Coronary artery (tissue), 2 donors: ENCODE data around the gene TBC1D9.

ENCODE experiments used
- DNase-seq: peaks from one replicate; pipeline ENCODE4 v3.0.0-alpha.2; 2017; ENCODE audit warnings: low spot score
- H3K27ac ChIP-seq, 2 donors: fragments of 200-600 bp; sonication (generic); one replicate each; pipeline ENCODE4 v1.5.1; 2016 to 2019
- H3K4me3 ChIP-seq: fragments of 200-600 bp; sonication (generic); 2 replicates; pipeline ENCODE4 v1.5.1; 2016; ENCODE audit warnings: mild to moderate bottlenecking, moderate library complexity
- CTCF ChIP-seq: fragments of 200-600 bp; sonication (generic); IDR thresholded peaks from one replicate; pipeline ENCODE4 v1.5.1; 2019; ENCODE audit warnings: antibody characterized with exemption

The TBC1D9 gene

GRCh38 chr4:140571620-140572019, 184.6 kb downstream of the TBC1D9 start:
- H3K27ac ChIP-seq = no peak overlapping the region
- TF ChIP-seq CTCF = no peak
- DNase-seq = no peak
- H3K4me3 ChIP-seq = no peak overlapping the region
